GM18519 (cell line): ENCODE results near the gene PAK1.
"Not testable (repeated sequence)": the region's sequence is repeated elsewhere in the genome, so short reads cannot be mapped to it uniquely, and the experiment has no call there.

Source experiments
- ATAC-seq: cut with Tn5 transposase; IDR thresholded peaks from one replicate; pipeline ENCODE4 v1.9.1; 2021; ENCODE audit warnings: mild to moderate bottlenecking, moderate library complexity; ENCODE audit not compliant: unreplicated experiment, low FRiP score

The PAK1 gene

GRCh38 chr11:77473801-77474683 lies at the start of gene PAK1:
PAK1 (minus strand) TSS chr11:77474094; CDS start chr11:77392520, 81,574 bp downstream.
- ATAC-seq, result peak; percentile 52

- no peak for ATAC-seq
These were observed 48.3 kb upstream of the PAK1 start for GRCh38 chr11:77522215-77522614.

GRCh38 chr11:77519847-77520246 lies 46.0 kb upstream of the PAK1 start:
- ATAC-seq, result no peak

GRCh38 chr11:77518471-77518870 lies 44.6 kb upstream of the PAK1 start:
- no peak for ATAC-seq

GRCh38 chr11:77517753-77518152 lies 43.9 kb upstream of the PAK1 start:
- no peak for ATAC-seq

- no peak for ATAC-seq
These were observed 43.3 kb upstream of the PAK1 start for GRCh38 chr11:77517226-77517625.

GRCh38 chr11:77515483-77515882 lies 41.6 kb upstream of the PAK1 start:
- ATAC-seq, result no peak

GRCh38 chr11:77515063-77515462 lies 41.2 kb upstream of the PAK1 start:
- no peak for ATAC-seq

GRCh38 chr11:77512092-77512491 lies 38.2 kb upstream of the PAK1 start:
- no peak for ATAC-seq

- no peak for ATAC-seq
These were observed 37.0 kb upstream of the PAK1 start for GRCh38 chr11:77510851-77511250.

- no peak for ATAC-seq
These were observed 36.2 kb upstream of the PAK1 start for GRCh38 chr11:77510095-77510494.

GRCh38 chr11:77508019-77508418 lies 34.1 kb upstream of the PAK1 start:
- no peak for ATAC-seq

GRCh38 chr11:77506857-77507256 lies 33.0 kb upstream of the PAK1 start:
- no peak for ATAC-seq

- no peak for ATAC-seq
These were observed 32.1 kb upstream of the PAK1 start for GRCh38 chr11:77505956-77506355.

GRCh38 chr11:77503006-77503405 lies 29.1 kb upstream of the PAK1 start:
- no peak for ATAC-seq

- no peak for ATAC-seq
These were observed 28.5 kb upstream of the PAK1 start for GRCh38 chr11:77502346-77502905.

- no peak for ATAC-seq
These were observed 27.9 kb upstream of the PAK1 start for GRCh38 chr11:77501758-77502157.

- ATAC-seq, result no peak
These were observed 23.5 kb upstream of the PAK1 start for GRCh38 chr11:77497368-77497767.

- ATAC-seq, result no peak
These were observed 21.6 kb upstream of the PAK1 start for GRCh38 chr11:77495526-77495925.

GRCh38 chr11:77490035-77490434 lies 16.1 kb upstream of the PAK1 start:
- not testable (repeated sequence) for ATAC-seq

GRCh38 chr11:77487790-77488189 lies 13.9 kb upstream of the PAK1 start:
- no peak for ATAC-seq

GRCh38 chr11:77479746-77480352 lies 6.0 kb upstream of the PAK1 start:
- no peak for ATAC-seq
